Epithelial cell of alveolus of lung (primary cell): ENCODE results near the gene SCCPDH. TPM values are rescaled to one million over a fixed set of nuclear protein-coding genes. Genes with fewer than 3 reads are reported as not detected.

Experiments
- total RNA-seq: library from RNA; depleted of rRNA; stranded (reverse); fragments of >200 nt; gene quantifications from 2 replicates; pipeline ENCODE4 v1.2.1, GENCODE V29; 2015

The SCCPDH gene, protein sequence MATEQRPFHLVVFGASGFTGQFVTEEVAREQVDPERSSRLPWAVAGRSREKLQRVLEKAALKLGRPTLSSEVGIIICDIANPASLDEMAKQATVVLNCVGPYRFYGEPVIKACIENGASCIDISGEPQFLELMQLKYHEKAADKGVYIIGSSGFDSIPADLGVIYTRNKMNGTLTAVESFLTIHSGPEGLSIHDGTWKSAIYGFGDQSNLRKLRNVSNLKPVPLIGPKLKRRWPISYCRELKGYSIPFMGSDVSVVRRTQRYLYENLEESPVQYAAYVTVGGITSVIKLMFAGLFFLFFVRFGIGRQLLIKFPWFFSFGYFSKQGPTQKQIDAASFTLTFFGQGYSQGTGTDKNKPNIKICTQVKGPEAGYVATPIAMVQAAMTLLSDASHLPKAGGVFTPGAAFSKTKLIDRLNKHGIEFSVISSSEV
- total RNA-seq = 26.8 and 30.9 TPM in 2 replicates

DNA sequence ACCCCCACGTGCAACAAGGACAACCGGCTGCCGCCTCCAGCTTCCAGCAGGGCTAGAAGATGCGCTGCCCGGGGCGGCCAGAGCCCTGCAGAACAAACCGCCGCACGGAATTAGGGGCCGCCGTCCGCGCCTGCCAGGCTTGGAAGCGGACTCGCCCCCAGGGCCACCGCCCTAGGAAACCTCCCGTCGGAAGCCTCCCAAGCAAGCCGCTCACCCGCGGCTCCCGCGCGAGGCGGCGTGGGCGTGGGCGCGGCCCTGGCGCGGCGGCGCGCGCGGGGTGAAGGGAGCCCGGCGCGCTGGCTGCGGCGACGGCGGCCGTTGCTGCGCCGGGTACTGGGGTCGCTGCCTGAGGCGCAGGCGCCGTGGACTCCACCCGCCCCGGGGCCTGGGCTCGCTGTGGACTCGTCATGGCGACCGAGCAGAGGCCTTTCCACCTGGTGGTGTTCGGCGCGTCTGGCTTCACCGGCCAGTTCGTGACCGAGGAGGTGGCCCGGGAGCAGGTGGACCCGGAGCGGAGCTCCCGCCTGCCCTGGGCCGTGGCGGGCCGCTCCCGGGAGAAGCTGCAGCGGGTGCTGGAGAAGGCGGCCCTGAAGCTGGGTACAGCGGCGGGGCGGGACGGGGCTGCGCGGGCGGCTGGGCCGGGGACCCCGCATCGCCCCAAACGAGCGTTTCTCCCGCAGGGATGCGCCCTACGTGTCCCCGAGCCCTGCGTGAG, at the start of gene SCCPDH:
Gene SCCPDH (plus strand): TSS at position 394 of the 715 bp plus-strand sequence. CDS start 14 bp downstream, at position 408.

Other genes with a start within 250 kb of the SCCPDH start
- gene SMYD3, start 217.1 kb upstream of the SCCPDH start, total RNA-seq = 22.4 and 24.4 TPM in 2 replicates
- gene TFB2M, start 158.1 kb upstream of the SCCPDH start, total RNA-seq = 14.3 and 15.3 TPM in 2 replicates
- 7.9 and 13.1 TPM in 2 replicates for gene CNST, start 158.0 kb upstream of the SCCPDH start, total RNA-seq
- 16.7 and 18.1 TPM in 2 replicates for gene AHCTF1, start 207.5 kb downstream of the SCCPDH start, total RNA-seq